K562 (cell line): ENCODE measurements around the gene LGI4. TPM values are rescaled to one million over a fixed set of nuclear protein-coding genes. Genes with fewer than 3 reads are reported as not detected.

Source experiments
- KLF1 ChIP-seq: fragments of 450-650 bp; IDR thresholded peaks from 2 replicates; pipeline ENCODE4 v1.6.1; 2016; ENCODE audit warnings: missing genetic modification characterization, missing compliant biosample characterization
- POU5F1 ChIP-seq: fragments of 150-350 bp; IDR thresholded peaks from 2 replicates; pipeline ENCODE4 v1.6.1; 2014; ENCODE audit warnings: borderline replicate concordance, low read length, low read depth, mild to moderate bottlenecking; ENCODE audit not compliant: partially characterized antibody
- TEAD2 ChIP-seq: fragments of 450-650 bp; IDR thresholded peaks from 2 replicates; pipeline ENCODE4 v1.6.1; 2016; ENCODE audit warnings: missing genetic modification characterization, control low read depth, missing compliant biosample characterization
- ZNF140 ChIP-seq: fragments of 250-450 bp; sonication (Bioruptor Pico); IDR thresholded peaks from 2 replicates; pipeline ENCODE4 v1.8.0; 2021; ENCODE audit warnings: moderate library complexity, mild to moderate bottlenecking, inconsistent platforms
- ZNF311 ChIP-seq: fragments of 250-450 bp; sonication (Bioruptor Pico); IDR thresholded peaks from 2 replicates; pipeline ENCODE4 v1.4.0; 2020; ENCODE audit warnings: mild to moderate bottlenecking, moderate library complexity
- ZNF609 ChIP-seq: sonication (generic); formaldehyde crosslinking; IDR thresholded peaks from 2 replicates; pipeline ENCODE4 v1.8.1; 2023; ENCODE audit warnings: missing genetic modification reagents, mild to moderate bottlenecking, borderline replicate concordance
- polyA plus RNA-seq, 8 experiments: library from polyadenylated mRNA; depleted of rRNA in 4 of 8; stranded (reverse) in 5 of 8; unstranded in 3 of 8; fragments of >200 nt; fragmentation: Nextera tagmentation in 2 of 8; fragmentation: Illumina TruSeq in 1 of 8; extraction: Ambion mirVana in 2 of 8; extraction: Trizol in 1 of 8; gene quantifications; 2 replicates each; pipeline versions ENCODE4 v1.2.1 to v1.2.3, GENCODE V29; 2011 to 2014; ENCODE audit warnings: inconsistent platforms in 1 of 8, missing spikeins in 1 of 8
- total RNA-seq, 7 experiments: library from RNA; depleted of rRNA in 6 of 7; stranded (reverse); fragments of >200 nt in 6 of 7; fragmentation: Illumina TruSeq in 2 of 7; extraction: Trizol in 2 of 7; gene quantifications; 2 replicates each; pipeline versions ENCODE4 v1.2.1 to v1.2.3, GENCODE V29; 2011 to 2021; ENCODE audit warnings: low replicate concordance in 1 of 7
- TF ChIP-seq, protein P1 (sequence below): IDR thresholded peaks from 3 replicates; pipeline ENCODE4 v1.6.1; 2011; ENCODE audit warnings: borderline replicate concordance, mild to moderate bottlenecking, moderate library complexity; ENCODE audit not compliant: insufficient read length; ENCODE audit errors: extremely low read depth
- TF ChIP-seq, protein P2 (sequence below): fragments of 450-650 bp; formaldehyde crosslinking; IDR thresholded peaks from 2 replicates; pipeline ENCODE4 v1.4.0; 2022; ENCODE audit warnings: mild to moderate bottlenecking, moderate library complexity
- TF ChIP-seq, protein P3 (sequence below): sonication (generic); formaldehyde crosslinking; IDR thresholded peaks from 2 replicates; pipeline ENCODE4 v1.8.1; 2023; ENCODE audit warnings: mild to moderate bottlenecking, missing genetic modification reagents
- TF ChIP-seq, protein P4 (sequence below): fragments of 250-450 bp; sonication (Bioruptor Pico); IDR thresholded peaks from 2 replicates; pipeline ENCODE4 v1.5.0; 2021

LGI4 gene
- total and polyA plus RNA-seq, 9 of the 15 experiments (the other 6 are each of a cell fraction or from before 2014, with no cell fraction given): 0.14 to 0.30 (median 0.24) TPM; not detected in 4

- TF ChIP-seq ZNF609 (CRISPR knock-in tag) (no peak), ZNF140 (CRISPR knock-in tag) (no peak), TEAD2 (no peak), KLF1 (no peak), ZNF311 (CRISPR knock-in tag) (no peak), POU5F1 (no peak)
- TF ChIP-seq, protein P1, sequence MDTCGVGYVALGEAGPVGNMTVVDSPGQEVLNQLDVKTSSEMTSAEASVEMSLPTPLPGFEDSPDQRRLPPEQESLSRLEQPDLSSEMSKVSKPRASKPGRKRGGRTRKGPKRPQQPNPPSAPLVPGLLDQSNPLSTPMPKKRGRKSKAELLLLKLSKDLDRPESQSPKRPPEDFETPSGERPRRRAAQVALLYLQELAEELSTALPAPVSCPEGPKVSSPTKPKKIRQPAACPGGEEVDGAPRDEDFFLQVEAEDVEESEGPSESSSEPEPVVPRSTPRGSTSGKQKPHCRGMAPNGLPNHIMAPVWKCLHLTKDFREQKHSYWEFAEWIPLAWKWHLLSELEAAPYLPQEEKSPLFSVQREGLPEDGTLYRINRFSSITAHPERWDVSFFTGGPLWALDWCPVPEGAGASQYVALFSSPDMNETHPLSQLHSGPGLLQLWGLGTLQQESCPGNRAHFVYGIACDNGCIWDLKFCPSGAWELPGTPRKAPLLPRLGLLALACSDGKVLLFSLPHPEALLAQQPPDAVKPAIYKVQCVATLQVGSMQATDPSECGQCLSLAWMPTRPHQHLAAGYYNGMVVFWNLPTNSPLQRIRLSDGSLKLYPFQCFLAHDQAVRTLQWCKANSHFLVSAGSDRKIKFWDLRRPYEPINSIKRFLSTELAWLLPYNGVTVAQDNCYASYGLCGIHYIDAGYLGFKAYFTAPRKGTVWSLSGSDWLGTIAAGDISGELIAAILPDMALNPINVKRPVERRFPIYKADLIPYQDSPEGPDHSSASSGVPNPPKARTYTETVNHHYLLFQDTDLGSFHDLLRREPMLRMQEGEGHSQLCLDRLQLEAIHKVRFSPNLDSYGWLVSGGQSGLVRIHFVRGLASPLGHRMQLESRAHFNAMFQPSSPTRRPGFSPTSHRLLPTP: no peak
- TF ChIP-seq, protein P2, sequence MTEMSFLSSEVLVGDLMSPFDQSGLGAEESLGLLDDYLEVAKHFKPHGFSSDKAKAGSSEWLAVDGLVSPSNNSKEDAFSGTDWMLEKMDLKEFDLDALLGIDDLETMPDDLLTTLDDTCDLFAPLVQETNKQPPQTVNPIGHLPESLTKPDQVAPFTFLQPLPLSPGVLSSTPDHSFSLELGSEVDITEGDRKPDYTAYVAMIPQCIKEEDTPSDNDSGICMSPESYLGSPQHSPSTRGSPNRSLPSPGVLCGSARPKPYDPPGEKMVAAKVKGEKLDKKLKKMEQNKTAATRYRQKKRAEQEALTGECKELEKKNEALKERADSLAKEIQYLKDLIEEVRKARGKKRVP (CRISPR knock-in tag): no peak
- TF ChIP-seq, protein P3, sequence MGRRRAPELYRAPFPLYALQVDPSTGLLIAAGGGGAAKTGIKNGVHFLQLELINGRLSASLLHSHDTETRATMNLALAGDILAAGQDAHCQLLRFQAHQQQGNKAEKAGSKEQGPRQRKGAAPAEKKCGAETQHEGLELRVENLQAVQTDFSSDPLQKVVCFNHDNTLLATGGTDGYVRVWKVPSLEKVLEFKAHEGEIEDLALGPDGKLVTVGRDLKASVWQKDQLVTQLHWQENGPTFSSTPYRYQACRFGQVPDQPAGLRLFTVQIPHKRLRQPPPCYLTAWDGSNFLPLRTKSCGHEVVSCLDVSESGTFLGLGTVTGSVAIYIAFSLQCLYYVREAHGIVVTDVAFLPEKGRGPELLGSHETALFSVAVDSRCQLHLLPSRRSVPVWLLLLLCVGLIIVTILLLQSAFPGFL (CRISPR knock-in tag): no peak
- TF ChIP-seq, protein P4, sequence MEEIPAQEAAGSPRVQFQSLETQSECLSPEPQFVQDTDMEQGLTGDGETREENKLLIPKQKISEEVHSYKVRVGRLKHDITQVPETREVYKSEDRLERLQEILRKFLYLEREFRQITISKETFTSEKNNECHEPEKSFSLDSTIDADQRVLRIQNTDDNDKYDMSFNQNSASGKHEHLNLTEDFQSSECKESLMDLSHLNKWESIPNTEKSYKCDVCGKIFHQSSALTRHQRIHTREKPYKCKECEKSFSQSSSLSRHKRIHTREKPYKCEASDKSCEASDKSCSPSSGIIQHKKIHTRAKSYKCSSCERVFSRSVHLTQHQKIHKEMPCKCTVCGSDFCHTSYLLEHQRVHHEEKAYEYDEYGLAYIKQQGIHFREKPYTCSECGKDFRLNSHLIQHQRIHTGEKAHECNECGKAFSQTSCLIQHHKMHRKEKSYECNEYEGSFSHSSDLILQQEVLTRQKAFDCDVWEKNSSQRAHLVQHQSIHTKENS (CRISPR knock-in tag): no peak
Observed at GRCh38 chr19:35166100-35167063, 31.5 kb upstream of the LGI4 start (continued).
